NCI-H2171 treated with DMSO at 0.1 percent for 48 hours (cell line): ENCODE measurements around the gene TMPRSS9.
A peak's percentile ranks its signal among the peaks of the same experiment; 100 is the strongest.
"Not testable (repeated sequence)": the region's sequence is repeated elsewhere in the genome, so short reads cannot be mapped to it uniquely, and the experiment has no call there.

ENCODE experiments used
- DNase-seq: peaks from one replicate; lab custom pipeline; 2025; lab: John Stamatoyannopoulos, UW

TMPRSS9 gene

GRCh38 chr19:2462635-2463421 is 102.8 kb downstream of the TMPRSS9 start:
- peak; percentile 57 for DNase-seq

- DNase-seq: not testable (repeated sequence)
Measured at GRCh38 chr19:2463694-2464093, 103.6 kb downstream of the TMPRSS9 start.

- DNase-seq: no peak
Measured at GRCh38 chr19:2464389-2464788, 104.3 kb downstream of the TMPRSS9 start.

GRCh38 chr19:2468596-2468995 is 108.5 kb downstream of the TMPRSS9 start:
- no peak for DNase-seq

- DNase-seq: peak; percentile 53
Measured at GRCh38 chr19:2469102-2469914, 109.2 kb downstream of the TMPRSS9 start.

- DNase-seq: not testable (repeated sequence)
Measured at GRCh38 chr19:2469915-2470200, 109.8 kb downstream of the TMPRSS9 start.

GRCh38 chr19:2474232-2475017 is 114.4 kb downstream of the TMPRSS9 start:
- DNase-seq: peak; percentile 61

GRCh38 chr19:2475018-2475701 is 115.1 kb downstream of the TMPRSS9 start:
- peak; percentile 32 for DNase-seq
